Heart left ventricle (tissue), 16 donors: ENCODE measurements around the gene RASEF. TPM values are rescaled to one million over a fixed set of nuclear protein-coding genes. Genes with fewer than 3 reads are reported as not detected.

Source experiments
- ATAC-seq, 4 donors: fragments of 200-7000 bp; cut with Tn5 transposase; one replicate each; pipeline ENCODE4 v1.9.1; 2020 to 2022; ENCODE audit warnings: moderate library complexity in 4 of 4, mild to moderate bottlenecking in 3 of 4, moderate number of reproducible peaks in 1 of 4
- DNase-seq, 5 donors: peaks; one replicate each; pipeline ENCODE4 v3.0.0-alpha.2; 2020
- H3K27ac ChIP-seq, 12 donors: fragments of 200-600 bp; sonication (generic) in 4 of 12; one replicate each; pipeline versions ENCODE4 v1.5.0 to v1.8.0; 2016 to 2022; ENCODE audit warnings: mild to moderate bottlenecking in 2 of 12
- H3K27me3 ChIP-seq, 9 donors: fragments of 200-600 bp; sonication (generic) in 2 of 9; one replicate each; pipeline versions ENCODE4 v1.5.1 to v1.8.0; 2016 to 2022; ENCODE audit warnings: mild to moderate bottlenecking in 3 of 9
- H3K36me3 ChIP-seq, 9 donors: fragments of 200-600 bp; sonication (generic) in 2 of 9; one replicate each; pipeline versions ENCODE4 v1.5.0 to v1.8.0; 2018 to 2022; ENCODE audit warnings: mild to moderate bottlenecking in 2 of 9
- H3K4me1 ChIP-seq, 12 donors: fragments of 200-600 bp; sonication (generic) in 4 of 12; one replicate each; pipeline versions ENCODE4 v1.5.0 to v1.8.0; 2016 to 2022; ENCODE audit warnings: mild to moderate bottlenecking in 3 of 12
- H3K4me3 ChIP-seq, 12 donors: fragments of 200-600 bp; sonication (generic) in 4 of 12; one replicate each; pipeline versions ENCODE4 v1.5.0 to v1.8.0; 2017 to 2022; ENCODE audit warnings: mild to moderate bottlenecking in 9 of 12, moderate library complexity in 4 of 12
- H3K9me3 ChIP-seq, 12 donors: fragments of 200-600 bp; sonication (generic) in 4 of 12; one replicate each; pipeline versions ENCODE4 v1.5.0 to v1.8.0; 2016 to 2022; ENCODE audit warnings: mild to moderate bottlenecking in 1 of 12
- POLR2A ChIP-seq, 2 donors: fragments of 450-650 bp; IDR thresholded peaks; one replicate each; pipeline ENCODE4 v1.6.1; 2017; ENCODE audit warnings: antibody characterized with exemption in 2 of 2, mild to moderate bottlenecking in 2 of 2, moderate library complexity in 2 of 2
- WGBS, 4 donors: extraction: QIAGEN DNeasy Blood & Tissue Kit in 2 of 4; methylation state at CpG; one replicate each; pipeline versions ENCODE4 v1.1.5 to v1.1.7; 2013 to 2018; 5-methylcytosine and 5-hydroxymethylcytosine counted together
- intact Hi-C, 10 donors: fragments of 100-400 bp; cut with DNase I; formaldehyde crosslinking; loops; one replicate each; pipeline versions ENCODE4 v1.11.1 to v1.14.2; 2022
- polyA plus RNA-seq, 2 donors: library from polyadenylated mRNA; stranded (reverse); fragments of 200-250 nt; gene quantifications; one replicate each; pipeline ENCODE4 v1.2.3, GENCODE V29; 2013
- total RNA-seq, 9 donors: library from RNA; depleted of rRNA in 2 of 9; stranded (reverse); fragments of >200 nt in 2 of 9; fragmentation: NEBNext Ultra II Directional in 3 of 9; extraction: Animal tissue kit (Norgen Biotek cat#: 25700) in 3 of 9; gene quantifications; one replicate each; pipeline versions ENCODE4 v1.1.0 to v1.2.4, GENCODE V29; 2016 to 2023
- TF ChIP-seq, protein P1 (sequence below), 12 donors: fragments of 200-600 bp; sonication (generic) in 4 of 12; IDR thresholded peaks; one replicate each; pipeline versions ENCODE4 v1.5.0 to v1.8.0; 2018 to 2022; ENCODE audit warnings: antibody characterized with exemption in 12 of 12, mild to moderate bottlenecking in 5 of 12
- donor health status: ischemic (EF 13 %, LVEDD 7.1; RV severe dilation, severe dysfunction).
- donor health status: healthy with polysubstance abuse.
- donor health status: DM: no; HTN: yes; CAD: no.
- donor health status: DM: no; HTN: no; CAD: no.
- donor health status: ischemic (EF 25% LVEDD 6.9; RV normal size, moderate dysfunction).
- donor health status: ischemic (EF 25% LVEDD 5.7; RV mildly dilated, moderate dysfunction).
- donor health status: healthy.
- donor health status: DM: yes; HTN: yes; CAD: no.
- donor health status: ischemic (EF 35%, LVEDD 5.7; RV mildly dilated, moderate dysfunction).
- donor health status: nonischemic (EF 11% LVEDD 7.7; RV severe dilation, severe dysfunction).
- donor health status: DM: yes; HTN: yes; CAD: no.
- donor health status: PGD.
- donor health status: ischemic (EF 29% LVEDD 5.4; RV normal size, mild dysfunction).
- donor health status: nonischemic (EF 23%, LVEDD 6.1; RV moderate dilation, normal function).

The RASEF gene
- total and polyA plus RNA-seq, 11 donors: 0.05 to 0.20 (median 0.08) TPM; not detected in 4

DNA sequence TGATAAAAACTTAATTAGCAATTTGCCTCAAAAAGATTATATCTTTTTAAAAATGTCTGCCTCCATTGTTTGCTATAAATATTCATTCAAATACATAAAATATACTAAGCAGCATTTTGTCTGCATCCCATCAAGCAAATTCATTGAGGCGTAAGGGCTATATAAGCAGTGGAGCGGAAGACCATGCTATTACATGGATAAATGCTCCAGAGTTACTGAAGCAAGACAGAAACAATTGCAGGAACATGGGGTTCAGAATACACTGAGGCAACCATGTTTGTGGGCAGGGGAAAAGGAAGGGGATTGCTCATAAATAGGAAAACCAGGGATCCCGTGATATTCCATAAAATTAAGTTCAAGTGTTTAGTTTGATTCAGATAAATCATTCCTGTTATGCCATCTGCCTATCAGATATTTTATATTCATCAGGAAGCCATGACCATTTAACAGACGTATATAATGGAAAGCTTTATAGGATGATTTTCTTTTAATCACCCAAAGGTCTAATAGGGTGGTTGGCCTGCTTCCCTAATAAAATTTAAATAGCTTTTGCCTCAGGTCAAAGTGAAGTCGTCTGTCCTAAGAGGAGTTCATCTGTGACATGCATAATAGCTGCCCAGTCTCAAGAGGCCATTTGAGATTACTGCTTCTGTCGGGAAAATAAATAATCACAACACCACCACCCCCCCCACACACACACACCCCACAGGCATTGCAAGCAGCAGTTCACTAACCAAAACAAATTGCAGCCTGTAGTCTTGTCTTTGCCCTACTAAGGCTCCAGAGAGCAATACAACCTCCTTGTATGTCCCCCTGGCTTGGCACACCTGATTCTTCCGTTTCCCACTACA lies 105.2 kb downstream of the RASEF start:
- H3K27ac ChIP-seq: no peak overlapping the region
- intact Hi-C loops: loop anchor here in 3 of 10 donors (5.0 to 10.0 kb wide), 2 partner anchors 423 to 425 kb away; no protein-coding TSS in a partner anchor
- H3K9me3 ChIP-seq: peaks cover 0 to 3% (median 0%) of the 10 kb centered on the region in 12 donors
- H3K27me3 ChIP-seq: peaks cover 0 to 3% (median 0%) of the 10 kb centered on the region in 9 donors
- DNase-seq: no peak
- 68 to 74% (median 70%) methylated on average over 7 of the region's 7 CpGs for WGBS, 4 donors
- ATAC-seq: no peak
- H3K4me1 ChIP-seq: peaks cover 0 to 5% (median 0%) of the 10 kb centered on the region in 12 donors
- H3K36me3 ChIP-seq: no peaks in the 10 kb centered on the region
- no peak overlapping the region for H3K4me3 ChIP-seq
- TF ChIP-seq, protein P1, sequence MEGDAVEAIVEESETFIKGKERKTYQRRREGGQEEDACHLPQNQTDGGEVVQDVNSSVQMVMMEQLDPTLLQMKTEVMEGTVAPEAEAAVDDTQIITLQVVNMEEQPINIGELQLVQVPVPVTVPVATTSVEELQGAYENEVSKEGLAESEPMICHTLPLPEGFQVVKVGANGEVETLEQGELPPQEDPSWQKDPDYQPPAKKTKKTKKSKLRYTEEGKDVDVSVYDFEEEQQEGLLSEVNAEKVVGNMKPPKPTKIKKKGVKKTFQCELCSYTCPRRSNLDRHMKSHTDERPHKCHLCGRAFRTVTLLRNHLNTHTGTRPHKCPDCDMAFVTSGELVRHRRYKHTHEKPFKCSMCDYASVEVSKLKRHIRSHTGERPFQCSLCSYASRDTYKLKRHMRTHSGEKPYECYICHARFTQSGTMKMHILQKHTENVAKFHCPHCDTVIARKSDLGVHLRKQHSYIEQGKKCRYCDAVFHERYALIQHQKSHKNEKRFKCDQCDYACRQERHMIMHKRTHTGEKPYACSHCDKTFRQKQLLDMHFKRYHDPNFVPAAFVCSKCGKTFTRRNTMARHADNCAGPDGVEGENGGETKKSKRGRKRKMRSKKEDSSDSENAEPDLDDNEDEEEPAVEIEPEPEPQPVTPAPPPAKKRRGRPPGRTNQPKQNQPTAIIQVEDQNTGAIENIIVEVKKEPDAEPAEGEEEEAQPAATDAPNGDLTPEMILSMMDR (IDR thresholded peaks at IDR 0.05): no peak
- no peak for TF ChIP-seq POLR2A (IDR thresholded peaks at IDR 0.05)

DNA sequence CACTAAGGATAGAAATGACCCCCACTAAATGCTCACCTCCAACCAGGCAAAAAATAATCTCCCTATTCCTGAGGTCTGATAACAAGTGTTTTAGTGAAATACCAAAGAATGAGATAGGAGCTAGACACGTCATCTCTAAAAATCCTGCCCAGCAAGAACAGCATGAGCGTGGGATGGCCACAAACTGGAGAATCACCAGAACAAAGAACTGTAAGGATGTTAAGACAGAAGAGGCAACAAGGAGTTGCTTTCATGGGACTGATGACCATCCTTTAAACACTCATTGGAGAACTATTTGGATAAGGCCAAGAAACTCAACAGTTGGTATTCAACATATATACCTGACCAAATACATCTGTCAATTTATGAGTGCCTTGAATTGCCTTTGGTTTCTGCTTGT lies 113.7 kb downstream of the RASEF start:
- H3K36me3 ChIP-seq: no peaks in the 10 kb centered on the region
- H3K27me3 ChIP-seq: no peaks in the 10 kb centered on the region
- no peak overlapping the region for H3K27ac ChIP-seq
- DNase-seq: no peak
- WGBS, 4 donors: 79 to 89% (median 80%) methylated on average over 2 of the region's 2 CpGs
- no peaks in the 10 kb centered on the region for H3K4me1 ChIP-seq
- no peak overlapping the region for H3K4me3 ChIP-seq
- no peak for TF ChIP-seq POLR2A (IDR thresholded peaks at IDR 0.05)
- TF ChIP-seq, protein P1 (IDR thresholded peaks at IDR 0.05): no peak
- no peaks in the 10 kb centered on the region for H3K9me3 ChIP-seq
- no peak for ATAC-seq
- intact Hi-C loops: no loop called here

DNA sequence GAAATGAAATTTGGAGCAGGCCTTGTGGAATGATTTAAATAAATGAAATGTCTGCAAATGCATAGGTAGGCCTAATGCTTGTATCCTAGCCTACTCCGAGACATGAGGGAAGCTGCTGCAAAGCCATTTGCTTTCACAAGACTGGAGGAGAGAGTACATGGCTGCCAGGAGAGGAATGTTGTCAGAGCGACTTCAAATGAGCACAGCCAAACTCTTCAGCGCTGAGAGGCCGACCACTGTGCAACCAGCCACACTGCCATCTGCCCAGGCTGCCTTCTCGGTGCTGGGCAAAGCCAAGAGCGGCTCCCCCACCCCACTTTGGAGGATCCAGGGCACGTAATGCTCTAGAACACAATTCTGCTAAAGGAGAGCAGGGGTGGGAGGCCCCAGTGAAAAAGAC lies 122.6 kb downstream of the RASEF start:
- Histone ChIP-seq H3K4me3 (no peak overlapping the region), H3K9me3 (no peaks in the 10 kb centered on the region), H3K4me1 (no peaks in the 10 kb centered on the region), H3K27me3 (no peaks in the 10 kb centered on the region), H3K36me3 (no peaks in the 10 kb centered on the region), H3K27ac (no peak overlapping the region)
- whole genome bisulfite sequencing, 4 donors: 89 to 94% (median 91%) methylated on average over 6 to 7 of the region's 7 CpGs
- no peak for TF ChIP-seq POLR2A (IDR thresholded peaks at IDR 0.05)
- TF ChIP-seq, protein P1 (IDR thresholded peaks at IDR 0.05): no peak
- intact Hi-C loops: no loop called here
- ATAC-seq (no peak), DNase-seq (no peak)

DNA sequence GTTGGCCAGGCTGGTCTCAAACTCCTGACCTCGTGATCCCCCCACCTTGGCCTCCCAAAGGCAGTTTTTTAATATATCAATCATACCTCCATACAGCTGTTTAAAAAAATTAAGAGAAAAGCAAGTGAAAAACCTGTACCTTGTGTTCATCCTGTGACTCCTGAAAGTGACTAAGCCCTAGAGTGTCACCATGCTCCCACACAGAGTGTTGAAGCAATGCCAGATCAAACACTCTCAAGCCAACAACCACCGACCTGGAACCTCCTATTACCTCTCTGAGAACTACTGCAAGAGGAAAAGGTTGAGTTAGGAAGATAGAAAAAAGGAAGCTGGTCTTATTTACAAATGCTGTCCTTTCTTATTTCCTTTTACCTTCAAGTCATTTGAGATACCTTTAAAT lies 123.5 kb downstream of the RASEF start:
- no peaks in the 10 kb centered on the region for H3K9me3 ChIP-seq
- ATAC-seq: no peak
- no peak overlapping the region for H3K4me3 ChIP-seq
- no peaks in the 10 kb centered on the region for H3K27me3 ChIP-seq
- intact Hi-C loops: no loop called here
- H3K36me3 ChIP-seq: no peaks in the 10 kb centered on the region
- H3K4me1 ChIP-seq: no peaks in the 10 kb centered on the region
- TF ChIP-seq POLR2A (IDR thresholded peaks at IDR 0.05): no peak
- TF ChIP-seq, protein P1 (IDR thresholded peaks at IDR 0.05): no peak
- WGBS, 4 donors: 36 to 48% (median 44%) methylated on average over 2 of the region's 2 CpGs
- no peak overlapping the region for H3K27ac ChIP-seq
- no peak for DNase-seq
